Breast epithelium (tissue), 4 donors: Measurements from ENCODE around the gene PPP4R4. TPM values are rescaled to one million over a fixed set of nuclear protein-coding genes. Genes with fewer than 3 reads are reported as not detected.
"Not testable (repeated sequence)": the region's sequence is repeated elsewhere in the genome, so short reads cannot be mapped to it uniquely, and the experiment has no call there.

Experiments used
- DNase-seq, 2 donors: peaks; one replicate each; pipeline ENCODE4 v3.0.0-alpha.2; 2019; ENCODE audit warnings: low spot score in 2 of 2
- H3K27ac ChIP-seq, 2 donors: fragments of 200-600 bp; sonication (generic) in 1 of 2; one replicate each; pipeline ENCODE4 v1.5.1; 2016 to 2019; ENCODE audit warnings: mild to moderate bottlenecking in 1 of 2
- H3K27me3 ChIP-seq, 2 donors: fragments of 200-600 bp; sonication (generic) in 1 of 2; one replicate each; pipeline versions ENCODE4 v1.5.1 to v1.6.0; 2017 to 2019; ENCODE audit warnings: control low read depth in 1 of 2, mild to moderate bottlenecking in 1 of 2
- H3K36me3 ChIP-seq: fragments of 200-600 bp; one replicate; pipeline ENCODE4 v1.5.1; 2019
- H3K4me1 ChIP-seq, 2 donors: fragments of 200-600 bp; sonication (generic); one replicate each; pipeline ENCODE4 v1.5.1; 2016 to 2019; ENCODE audit warnings: control low read depth in 1 of 2
- H3K4me3 ChIP-seq, 3 donors: fragments of 200-600 bp; sonication (generic); 1 replicate in 2 of 3; 2 replicates in 1 of 3; pipeline ENCODE4 v1.5.1; 2016 to 2019; ENCODE audit warnings: mild to moderate bottlenecking in 3 of 3, moderate library complexity in 2 of 3
- H3K9me3 ChIP-seq, 2 donors: fragments of 200-600 bp; sonication (generic) in 1 of 2; one replicate each; pipeline ENCODE4 v1.5.1; 2016 to 2019; ENCODE audit warnings: control low read depth in 1 of 2
- CTCF ChIP-seq, 3 donors: fragments of 450-650 bp; IDR thresholded peaks; one replicate each; pipeline ENCODE4 v1.5.1; 2016 to 2017; ENCODE audit warnings: antibody characterized with exemption in 3 of 3, mild to moderate bottlenecking in 3 of 3, moderate library complexity in 3 of 3
- POLR2A ChIP-seq: fragments of 450-650 bp; IDR thresholded peaks from one replicate; pipeline ENCODE4 v1.6.1; 2016; ENCODE audit warnings: antibody characterized with exemption, mild to moderate bottlenecking, moderate library complexity
- POLR2AphosphoS5 ChIP-seq, 3 donors: sonication (generic); formaldehyde crosslinking; IDR thresholded peaks; one replicate each; pipeline ENCODE4 v1.6.1; 2017; ENCODE audit warnings: antibody characterized with exemption in 3 of 3
- intact Hi-C: fragments of 100-400 bp; cut with DNase I; formaldehyde crosslinking; loops from one replicate; pipeline ENCODE4 v1.15.1; 2023; ENCODE audit warnings: low total_unique reads
- total RNA-seq, 3 donors: library from RNA; depleted of rRNA; stranded (reverse); fragments of >200 nt; gene quantifications; one replicate each; pipeline ENCODE4 v1.1.0, GENCODE V29; 2016

The PPP4R4 gene
- total RNA-seq, 3 donors from 2014 or later = 0.48 to 7.9 (median 7.2) TPM

- no peaks in the 10 kb centered on the region for H3K9me3 ChIP-seq
- DNase-seq = peak in 1 of 2 donors; percentile 47
- TF ChIP-seq POLR2AphosphoS5 (IDR thresholded peaks at IDR 0.05) (no peak), POLR2A (no peak), CTCF (IDR thresholded peaks at IDR 0.05) (no peak)
- no peak overlapping the region for H3K4me3 ChIP-seq
- H3K27ac ChIP-seq = peak overlapping the region in 1 of 2 donors; percentile 61
- intact Hi-C loops = no loop called here
- H3K4me1 ChIP-seq = no peaks in the 10 kb centered on the region
- H3K27me3 ChIP-seq = no peaks in the 10 kb centered on the region
- no peaks in the 10 kb centered on the region for H3K36me3 ChIP-seq
These were observed 95.0 kb downstream of the PPP4R4 start for GRCh38 chr14:94269156-94269555.

- H3K36me3 ChIP-seq, H3K9me3 ChIP-seq, H3K4me3 ChIP-seq, H3K4me1 ChIP-seq, H3K27me3 ChIP-seq, H3K27ac ChIP-seq, intact Hi-C loops, DNase-seq: not testable (repeated sequence)
These were observed 102.9 kb downstream of the PPP4R4 start for GRCh38 chr14:94276898-94277561.

GRCh38 chr14:94278731-94279130 is 104.6 kb downstream of the PPP4R4 start:
- H3K27ac ChIP-seq = no peak overlapping the region
- H3K27me3 ChIP-seq = no peaks in the 10 kb centered on the region
- no peaks in the 10 kb centered on the region for H3K36me3 ChIP-seq
- H3K9me3 ChIP-seq = no peaks in the 10 kb centered on the region
- no peaks in the 10 kb centered on the region for H3K4me1 ChIP-seq
- intact Hi-C loops = no loop called here
- TF ChIP-seq CTCF (IDR thresholded peaks at IDR 0.05) = no peak
- no peak for TF ChIP-seq POLR2A
- no peak for TF ChIP-seq POLR2AphosphoS5 (IDR thresholded peaks at IDR 0.05)
- no peak for DNase-seq
- no peak overlapping the region for H3K4me3 ChIP-seq

- intact Hi-C loops = no loop called here
- Histone ChIP-seq H3K27ac (no peak overlapping the region), H3K9me3 (no peaks in the 10 kb centered on the region), H3K4me1 (no peaks in the 10 kb centered on the region), H3K27me3 (no peaks in the 10 kb centered on the region), H3K4me3 (no peak overlapping the region), H3K36me3 (no peaks in the 10 kb centered on the region)
- TF ChIP-seq POLR2AphosphoS5 (IDR thresholded peaks at IDR 0.05) (no peak), CTCF (IDR thresholded peaks at IDR 0.05) (no peak), POLR2A (no peak)
- DNase-seq = no peak
These were observed 109.0 kb downstream of the PPP4R4 start for GRCh38 chr14:94282991-94283723.

GRCh38 chr14:94284221-94284620 is 110.1 kb downstream of the PPP4R4 start:
- H3K9me3 ChIP-seq = no peaks in the 10 kb centered on the region
- no peak for TF ChIP-seq POLR2A
- TF ChIP-seq POLR2AphosphoS5 (IDR thresholded peaks at IDR 0.05) = no peak
- TF ChIP-seq CTCF (IDR thresholded peaks at IDR 0.05) = no peak
- intact Hi-C loops = no loop called here
- H3K36me3 ChIP-seq = no peaks in the 10 kb centered on the region
- H3K4me3 ChIP-seq = no peak overlapping the region
- DNase-seq = no peak
- H3K27me3 ChIP-seq = no peaks in the 10 kb centered on the region
- H3K4me1 ChIP-seq = no peaks in the 10 kb centered on the region
- no peak overlapping the region for H3K27ac ChIP-seq
